ENCODE results near the gene PPP1R10.

The PPP1R10 gene

DNA sequence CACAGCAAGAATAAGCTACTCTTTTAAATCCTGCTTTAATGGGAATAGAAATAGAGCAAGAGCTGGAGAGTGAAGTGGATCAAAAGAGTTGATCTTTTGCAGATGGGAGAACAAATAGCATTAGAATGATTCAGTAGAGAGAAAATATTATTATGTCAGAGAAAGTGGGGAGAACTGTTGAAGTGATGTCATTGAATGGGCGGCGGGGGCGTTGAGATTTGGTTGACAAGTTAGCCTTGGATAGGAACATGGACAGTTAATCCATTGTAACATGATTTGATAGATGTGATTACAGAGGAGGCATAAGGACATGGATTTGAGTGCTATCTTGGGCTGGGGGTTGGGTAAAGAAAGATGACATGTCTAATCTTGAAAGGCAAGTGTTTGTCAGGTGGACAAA lies 18.8 kb upstream of the PPP1R10 start:
- Histone ChIP-seq H3K27ac (no peak overlapping the region), H3K9ac (no peak overlapping the region), H3K27me3 (no peaks in the 10 kb centered on the region), H3K4me1 (peaks cover 0 to 6% (median 0%) of the 10 kb centered on the region in 10 experiments; a peak in 5 of 20 replicates), H3K4me2 (no peak overlapping the region), H3K9me3 (replicated peaks in 1 of 11) (no peaks in the 10 kb centered on the region), H4K20me1 (peaks cover 0 to 7% (median 0%) of the 10 kb centered on the region in 11 experiments; a peak in 1 of 22 replicates), H3K36me3 (peaks cover 41 to 99% (median 89%) of the 10 kb centered on the region in 11 experiments), H3K4me3 (no peak overlapping the region)
- TF ChIP-seq Cebpa-rat (IDR thresholded peaks at IDR 0.05) = no peak

- Histone ChIP-seq H3K9ac (peak within 1 kb of the TSS; percentile 81 to 92 (median 89)), H3K9me3 (replicated peaks in 1 of 11) (no peaks in the 10 kb centered on the region), H3K4me1 (peaks cover 20 to 37% (median 27%) of the 10 kb centered on the region in 10 experiments), H3K36me3 (peaks cover 79 to 89% (median 85%) of the 10 kb centered on the region in 11 experiments), H3K4me2 (peak within 1 kb of the TSS; percentile 90 to 100 (median 97)), H4K20me1 (no peaks in the 10 kb centered on the region; a peak in 1 of 22 replicates), H3K4me3 (peak within 1 kb of the TSS; percentile 61 to 87 (median 76)), H3K27me3 (no peaks in the 10 kb centered on the region), H3K27ac (peak within 1 kb of the TSS; percentile 52 to 92 (median 84); a peak in 21 of 22 replicates)
- TF ChIP-seq Cebpa-rat (IDR thresholded peaks at IDR 0.05) = no peak
Observed at GRCh38 chr6:30626484-30627366, 9.7 kb upstream of the PPP1R10 start, which contains the start of gene ATAT1. Gene ATAT1 (plus strand): TSS chr6:30626874.

- Histone ChIP-seq H3K4me1 (peaks cover 20 to 37% (median 27%) of the 10 kb centered on the region in 10 experiments), H3K27ac (peak overlapping the region in 1 of 11 experiments; percentile 84; a peak in 1 of 22 replicates), H3K4me2 (peak overlapping the region in 3 of 11 experiments; percentile 94 to 97 (median 97); a peak in 4 of 22 replicates), H4K20me1 (no peaks in the 10 kb centered on the region; a peak in 1 of 22 replicates), H3K36me3 (peaks cover 79 to 89% (median 85%) of the 10 kb centered on the region in 11 experiments), H3K27me3 (no peaks in the 10 kb centered on the region), H3K9me3 (replicated peaks in 1 of 11) (no peaks in the 10 kb centered on the region), H3K4me3 (no peak overlapping the region), H3K9ac (peak overlapping the region in 8 of 11 experiments; percentile 1 to 92 (median 87); a peak in 5 of 22 replicates)
- no peak for TF ChIP-seq Cebpa-rat (IDR thresholded peaks at IDR 0.05)
Observed at GRCh38 chr6:30625511-30625910, 8.5 kb upstream of the PPP1R10 start.

DNA sequence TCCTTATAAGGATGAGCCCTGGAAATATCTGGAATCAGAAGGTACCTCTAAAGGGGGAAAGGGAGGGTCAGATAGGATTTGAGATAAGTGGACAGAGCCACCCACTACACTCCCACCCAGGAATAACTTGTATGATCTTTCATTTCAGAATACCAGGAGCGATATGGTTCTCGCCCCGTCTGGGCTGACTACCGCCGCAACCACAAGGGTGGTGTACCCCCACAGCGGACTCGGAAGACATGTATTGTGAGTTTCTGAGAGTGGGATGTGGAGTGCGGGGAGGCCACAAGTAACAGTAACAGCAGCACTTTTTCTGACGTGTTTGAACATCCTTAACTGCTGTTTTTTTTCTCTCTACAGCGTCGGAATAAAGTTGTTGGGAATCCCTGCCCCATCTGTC lies 2.5 kb upstream of the PPP1R10 start:
- peak overlapping the region in 9 of 11 experiments; percentile 31 to 99 (median 99); a peak in 12 of 22 replicates for H3K9ac ChIP-seq
- H3K4me2 ChIP-seq = peak overlapping the region in 8 of 11 experiments; percentile 87 to 99 (median 94); a peak in 8 of 22 replicates
- H3K4me3 ChIP-seq = no peak overlapping the region
- no peaks in the 10 kb centered on the region for H3K27me3 ChIP-seq
- H3K27ac ChIP-seq = peak overlapping the region in 2 of 11 experiments; percentile 13 to 98; a peak in 3 of 22 replicates
- H3K4me1 ChIP-seq = peaks cover 11 to 17% (median 14%) of the 10 kb centered on the region in 10 experiments
- TF ChIP-seq Cebpa-rat (IDR thresholded peaks at IDR 0.05) = no peak
- peaks cover 63 to 73% (median 66%) of the 10 kb centered on the region in 11 experiments for H3K36me3 ChIP-seq
- H3K9me3 ChIP-seq (replicated peaks in 1 of 11) = no peaks in the 10 kb centered on the region; a peak in 1 of 22 replicates
- H4K20me1 ChIP-seq = peaks cover 1 to 2% (median 2%) of the 10 kb centered on the region in 11 experiments; a peak in 20 of 22 replicates

- no peak for TF ChIP-seq Cebpa-rat (IDR thresholded peaks at IDR 0.05)
- H3K27ac ChIP-seq = peak overlapping the region; percentile 96 to 99 (median 98)
- peak overlapping the region; percentile 65 to 92 (median 74) for H3K4me3 ChIP-seq
- H4K20me1 ChIP-seq = peaks cover 5 to 15% (median 14%) of the 10 kb centered on the region in 11 experiments; a peak in 21 of 22 replicates
- H3K4me1 ChIP-seq = peaks cover 23 to 29% (median 27%) of the 10 kb centered on the region in 10 experiments
- peak overlapping the region; percentile 97 to 99 (median 99) for H3K9ac ChIP-seq
- H3K4me2 ChIP-seq = peak overlapping the region; percentile 82 to 99 (median 94)
- H3K27me3 ChIP-seq = no peaks in the 10 kb centered on the region
- peaks cover 54 to 73% (median 64%) of the 10 kb centered on the region in 11 experiments for H3K36me3 ChIP-seq
- H3K9me3 ChIP-seq (replicated peaks in 1 of 11) = no peaks in the 10 kb centered on the region; a peak in 1 of 22 replicates
Observed at GRCh38 chr6:30618270-30618797, 1.3 kb upstream of the PPP1R10 start.

- Histone ChIP-seq H3K27me3 (no peaks in the 10 kb centered on the region), H3K36me3 (peaks cover 47 to 73% (median 60%) of the 10 kb centered on the region in 11 experiments), H3K9ac (peak within 1 kb of the TSS; percentile 97 to 99 (median 99)), H4K20me1 (peaks cover 5 to 21% (median 21%) of the 10 kb centered on the region in 11 experiments), H3K27ac (peak within 1 kb of the TSS; percentile 96 to 99 (median 98)), H3K4me2 (peak within 1 kb of the TSS; percentile 87 to 99 (median 96)), H3K4me1 (peaks cover 30 to 35% (median 33%) of the 10 kb centered on the region in 10 experiments), H3K4me3 (peak within 1 kb of the TSS; percentile 71 to 92 (median 84)), H3K9me3 (replicated peaks in 1 of 11) (no peaks in the 10 kb centered on the region; a peak in 1 of 22 replicates)
- no peak for TF ChIP-seq Cebpa-rat (IDR thresholded peaks at IDR 0.05)
Observed at GRCh38 chr6:30617565-30618269, 674 bp upstream of the PPP1R10 start, which contains the start of gene MRPS18B. Gene MRPS18B (plus strand): TSS chr6:30617840. CDS start chr6:30617866, 26 bp downstream.

- Histone ChIP-seq H3K27ac (peak overlapping the region; percentile 96 to 99 (median 98)), H3K36me3 (peaks cover 32 to 70% (median 56%) of the 10 kb centered on the region in 11 experiments), H3K4me3 (peak overlapping the region; percentile 71 to 92 (median 84)), H3K9ac (peak overlapping the region; percentile 97 to 99 (median 99)), H3K4me2 (peak overlapping the region; percentile 87 to 98 (median 94)), H3K4me1 (peaks cover 44 to 50% (median 46%) of the 10 kb centered on the region in 10 experiments), H3K9me3 (replicated peaks in 1 of 11) (no peaks in the 10 kb centered on the region; a peak in 1 of 22 replicates), H4K20me1 (peaks cover 5 to 36% (median 36%) of the 10 kb centered on the region in 11 experiments), H3K27me3 (no peaks in the 10 kb centered on the region)
- no peak for TF ChIP-seq Cebpa-rat (IDR thresholded peaks at IDR 0.05)
Observed at GRCh38 chr6:30615958-30616810, 859 bp downstream of the PPP1R10 start.
